K562 (cell line): ENCODE measurements around the gene BPHL. TPM values are rescaled to one million over a fixed set of nuclear protein-coding genes. Genes with fewer than 3 reads are reported as not detected.

Experiments used
- ATAC-seq: fragments of 200-7000 bp; cut with Tn5 transposase; 3 replicates; pipeline ENCODE4 v1.9.1; 2020; ENCODE audit warnings: moderate library complexity
- BruUV-seq: library from RNA; stranded (reverse); fragments of 400-500 nt; replicated peaks from 2 replicates; lab custom pipeline; 2021; lab: Mats Ljungman, UMichigan
- CTCF ChIA-PET: fragments of 300-600 bp; formaldehyde crosslinking; extraction: SDS; loops from one replicate; lab custom pipeline; 2021; ENCODE audit warnings: low intra/inter-chr PET ratio; lab: Yijun Ruan, JAX
- POLR2A ChIA-PET: fragments of 300-600, 350-650 bp; sonication (Branson Sonifier 250); formaldehyde crosslinking; extraction: SDS; loops from one replicate; lab custom pipeline; 2021; ENCODE audit warnings: antibody characterized with exemption, inconsistent platforms; lab: Yijun Ruan, JAX
- DNase-seq, 4 experiments: peaks; one replicate each; pipeline versions ENCODE4 v3.0.0 to v3.0.0-alpha.2; 2011 to 2018; ENCODE audit warnings: low spot score in 3 of 4, mixed read lengths in 3 of 4; ENCODE audit errors: extremely low read depth in 1 of 4
- FAIRE-seq: peaks from 2 replicates; lab custom pipeline; 2011; peaks lifted over from hg19 to GRCh38; lab: Jason Lieb, UNC
- H2AFZ ChIP-seq: 2 replicates; pipeline ENCODE4 v1.6.0; 2011; ENCODE audit warnings: low read depth, low read length, control low read depth, inconsistent platforms
- H3K27ac ChIP-seq: fragments of 200-600 bp; 3 replicates; pipeline ENCODE4 v1.8.0; 2011; ENCODE audit warnings: low read depth, mild to moderate bottlenecking, control low read depth, inconsistent platforms, low read length, moderate library complexity, mixed read lengths; ENCODE audit errors: extremely low read depth
- H3K27me3 ChIP-seq, 2 experiments: fragments of 300-600 bp in 1 of 2; 2 replicates in 1 of 2; 3 replicates in 1 of 2; pipeline versions ENCODE4 v1.6.0 to v1.8.0; 2011; ENCODE audit warnings: inconsistent platforms in 2 of 2, low read length in 2 of 2, mild to moderate bottlenecking in 1 of 2, mixed read lengths in 1 of 2, moderate library complexity in 1 of 2; ENCODE audit not compliant: control insufficient read depth in 2 of 2, insufficient read depth in 2 of 2
- H3K36me3 ChIP-seq: fragments of 300-600 bp; 3 replicates; pipeline ENCODE4 v1.8.0; 2011; ENCODE audit warnings: mild to moderate bottlenecking, low read length, inconsistent platforms; ENCODE audit not compliant: control insufficient read depth, insufficient read depth
- H3K4me1 ChIP-seq, 2 experiments: fragments of 200-600 bp in 1 of 2; replicated peaks in 1 of 2; 2 replicates in 1 of 2; 3 replicates in 1 of 2; pipeline versions ENCODE4 v1.5.1 to v1.8.0; 2011; ENCODE audit warnings: inconsistent platforms in 2 of 2, low read length in 2 of 2, mild to moderate bottlenecking in 1 of 2, mixed read lengths in 1 of 2, moderate library complexity in 1 of 2; ENCODE audit not compliant: control insufficient read depth in 2 of 2, insufficient read depth in 2 of 2
- H3K4me2 ChIP-seq: 2 replicates; pipeline ENCODE4 v1.6.1; 2011; ENCODE audit warnings: low read length, control low read depth, inconsistent platforms, mixed read lengths; ENCODE audit not compliant: insufficient read depth
- H3K4me3 ChIP-seq: fragments of 200-600 bp; sonication (generic), shearing (Covaris generic); 2 replicates; pipeline ENCODE4 v1.5.1; 2016; ENCODE audit warnings: control low read depth, inconsistent platforms
- H3K79me2 ChIP-seq: fragments of 200-600 bp; 3 replicates; pipeline ENCODE4 v1.8.0; 2011; ENCODE audit warnings: low read length, inconsistent platforms; ENCODE audit not compliant: control insufficient read depth, insufficient read depth
- H3K9ac ChIP-seq, 2 experiments: 2 replicates each; pipeline versions ENCODE4 v1.6.0 to v1.6.1; 2011; ENCODE audit warnings: low read depth in 2 of 2, low read length in 2 of 2, control low read depth in 1 of 2, inconsistent platforms in 1 of 2, mild to moderate bottlenecking in 1 of 2, mixed read lengths in 1 of 2; ENCODE audit not compliant: insufficient read depth in 1 of 2
- H3K9me1 ChIP-seq: one replicate; pipeline ENCODE4 v1.6.0; 2011; ENCODE audit warnings: inconsistent platforms, mild to moderate bottlenecking, low read length, moderate library complexity; ENCODE audit not compliant: control insufficient read depth, insufficient read depth
- H3K9me3 ChIP-seq: replicated peaks from 2 replicates; pipeline ENCODE4 v1.5.1; 2011; ENCODE audit warnings: low read depth, low read length, inconsistent platforms; ENCODE audit not compliant: control insufficient read depth, insufficient read depth
- H4K20me1 ChIP-seq: replicated peaks from 2 replicates; pipeline ENCODE4 v1.6.1; 2011; ENCODE audit warnings: low read length, inconsistent platforms, mixed read lengths; ENCODE audit not compliant: control insufficient read depth, insufficient read depth
- E2F6 ChIP-seq, 2 experiments: IDR thresholded peaks; 2 replicates each; pipeline ENCODE4 v1.6.1; 2011; ENCODE audit warnings: borderline replicate concordance in 1 of 2, control low read depth in 1 of 2, low read depth in 1 of 2, low read length in 1 of 2, mild to moderate bottlenecking in 1 of 2, mixed read lengths in 1 of 2, moderate library complexity in 1 of 2; ENCODE audit not compliant: insufficient read depth in 1 of 2, insufficient read length in 1 of 2, poor library complexity in 1 of 2, severe bottlenecking in 1 of 2; ENCODE audit errors: extremely low read depth in 1 of 2
- IRF9 ChIP-seq: fragments of 450-650 bp; IDR thresholded peaks from 2 replicates; pipeline ENCODE4 v1.6.1; 2016; ENCODE audit warnings: missing biosample characterization, missing genetic modification characterization
- MAX ChIP-seq: sonication (generic); formaldehyde crosslinking; IDR thresholded peaks from 2 replicates; pipeline ENCODE4 v1.9.0; 2022; ENCODE audit warnings: mild to moderate bottlenecking, missing genetic modification reagents
- MCM5 ChIP-seq: fragments of 450-650 bp; IDR thresholded peaks from 2 replicates; pipeline ENCODE4 v1.6.1; 2016; ENCODE audit warnings: low read depth
- OTX1 ChIP-seq: fragments of 450-650 bp; formaldehyde crosslinking; IDR thresholded peaks from 2 replicates; pipeline ENCODE4 v1.4.0; 2022; ENCODE audit warnings: mild to moderate bottlenecking
- SRF ChIP-seq, 2 experiments: fragments of 250-450, 450-650 bp in 1 of 2; sonication (Bioruptor Pico) in 1 of 2; sonication (generic) in 1 of 2; formaldehyde crosslinking; IDR thresholded peaks; 2 replicates each; pipeline versions ENCODE4 v1.5.0 to v1.5.1; 2020 to 2022; ENCODE audit warnings: mild to moderate bottlenecking in 1 of 2, missing genetic modification reagents in 1 of 2
- ZBTB5 ChIP-seq: fragments of 450-650 bp; IDR thresholded peaks from 2 replicates; pipeline ENCODE4 v1.6.1; 2017; ENCODE audit warnings: antibody characterized with exemption
- ZNF316 ChIP-seq: fragments of 450-650 bp; IDR thresholded peaks from 2 replicates; pipeline ENCODE4 v1.6.1; 2016
- ZNF592 ChIP-seq: fragments of 450-650 bp; IDR thresholded peaks from 2 replicates; pipeline ENCODE4 v1.6.1; 2017; ENCODE audit warnings: antibody characterized with exemption, mild to moderate bottlenecking
- WGBS: fragments of 100-300 bp; shearing (Covaris generic); methylation state at CpG from one replicate; pipeline ENCODE4 v1.1.6; 2016; ENCODE audit warnings: low coverage, mixed read lengths; ENCODE audit not compliant: insufficient coverage; ENCODE audit errors: missing lambda C conversion rate; 5-methylcytosine and 5-hydroxymethylcytosine counted together
- in situ Hi-C: fragments of 300-500 bp; cut with MboI; formaldehyde crosslinking; loops from 4 replicates; pipeline ENCODE4 v1.15.0; 2018; ENCODE audit warnings: inconsistent platforms, mixed read lengths
- intact Hi-C: fragments of 100-400 bp; cut with micrococcal nuclease; formaldehyde crosslinking; loops from 2 replicates; pipeline ENCODE4 v1.14.2; 2022
- polyA plus RNA-seq, 8 experiments: library from polyadenylated mRNA; depleted of rRNA in 4 of 8; stranded (reverse) in 5 of 8; unstranded in 3 of 8; fragments of >200 nt; fragmentation: Nextera tagmentation in 2 of 8; fragmentation: Illumina TruSeq in 1 of 8; extraction: Ambion mirVana in 2 of 8; extraction: Trizol in 1 of 8; gene quantifications; 2 replicates each; pipeline versions ENCODE4 v1.2.1 to v1.2.3, GENCODE V29; 2011 to 2014; ENCODE audit warnings: inconsistent platforms in 1 of 8, missing spikeins in 1 of 8
- total RNA-seq, 7 experiments: library from RNA; depleted of rRNA in 6 of 7; stranded (reverse); fragments of >200 nt in 6 of 7; fragmentation: Illumina TruSeq in 2 of 7; extraction: Trizol in 2 of 7; gene quantifications; 2 replicates each; pipeline versions ENCODE4 v1.2.1 to v1.2.3, GENCODE V29; 2011 to 2021; ENCODE audit warnings: low replicate concordance in 1 of 7

The BPHL gene
- total and polyA plus RNA-seq, 9 of the 15 experiments (the other 6 are each of a cell fraction or from before 2014, with no cell fraction given): 3.5 to 17.4 (median 8.2) TPM

GRCh38 chr6:3124667-3125066 is 6.2 kb downstream of the BPHL start (continued):
- TF ChIP-seq ZNF592: no peak

GRCh38 chr6:3125815-3126214 is 7.3 kb downstream of the BPHL start:
- in situ Hi-C loops: loop anchor here (5.0 to 10.0 kb wide), 3 partner anchors 121 to 606 kb away; partner anchors contain the start of gene NQO2
- intact Hi-C loops: loop anchor here (1.0 to 5.0 kb wide), 6 partner anchors 35 to 606 kb away; partner anchors contain the start of gene PSMG4
- no peak overlapping the region for H3K4me2 ChIP-seq
- H3K27me3 ChIP-seq: no peaks in the 10 kb centered on the region
- H3K27ac ChIP-seq: no peak overlapping the region
- no peaks in the 10 kb centered on the region for H3K79me2 ChIP-seq
- no peak overlapping the region; a peak in 1 of 4 replicates for H3K9ac ChIP-seq
- no peak overlapping the region for H2AFZ ChIP-seq
- peak; percentile 15 for FAIRE-seq
- no TSS peak for BruUV-seq
- peak; percentile 30 for ATAC-seq
- H3K4me1 ChIP-seq: peaks cover 8 to 9% of the 10 kb centered on the region in 2 experiments; a peak in 4 of 5 replicates
- POLR2A ChIA-PET: no interaction called here
- no peaks in the 10 kb centered on the region for H3K9me1 ChIP-seq
- 7% methylated on average over 2 of the region's 2 CpGs for WGBS
- no peaks in the 10 kb centered on the region for H3K9me3 ChIP-seq
- no peaks in the 10 kb centered on the region for H4K20me1 ChIP-seq
- H3K4me3 ChIP-seq: no peak overlapping the region
- H3K36me3 ChIP-seq: no peaks in the 10 kb centered on the region
- CTCF ChIA-PET: interaction anchor here (0.6 to 2.8 kb wide), 12 partner anchors 32 to 606 kb away, joined by 3 to 22 read pairs (median 5); partner anchors contain the start of genes PSMG4 and RIPK1
- DNase-seq: peak in 1 of 4 experiments; percentile 34
- TF ChIP-seq E2F6 (IDR thresholded peaks at IDR 0.05; ENCODE audit: borderline replicate concordance in 1 of 2, extremely low read depth in 1 of 2, insufficient read depth in 1 of 2, insufficient read length in 1 of 2, low read depth in 1 of 2, low read length in 1 of 2, poor library complexity in 1 of 2, severe bottlenecking in 1 of 2): peak; percentile 18 to 43
- TF ChIP-seq SRF (CRISPR knock-in tag; IDR thresholded peaks at IDR 0.05): no peak
- no peak for TF ChIP-seq MCM5
- no peak for TF ChIP-seq OTX1 (CRISPR knock-in tag)
- TF ChIP-seq IRF9 (tag): no peak
- peak; percentile 32; the same call in 1 of the 2 replicates for TF ChIP-seq MAX (CRISPR knock-in tag)
- no peak for TF ChIP-seq ZBTB5
- TF ChIP-seq ZNF316: peak; percentile 45; the same call in 1 of the 2 replicates
